K562 (cell line): ENCODE data around the gene NT5DC1. TPM values are rescaled to one million over a fixed set of nuclear protein-coding genes. Genes with fewer than 3 reads are reported as not detected.

Source experiments
- ATAC-seq: fragments of 200-7000 bp; cut with Tn5 transposase; 3 replicates; pipeline ENCODE4 v1.9.1; 2020; ENCODE audit warnings: moderate library complexity
- BruUV-seq: library from RNA; stranded (reverse); fragments of 400-500 nt; replicated peaks from 2 replicates; lab custom pipeline; 2021; lab: Mats Ljungman, UMichigan
- CTCF ChIA-PET: fragments of 300-600 bp; formaldehyde crosslinking; extraction: SDS; loops from one replicate; lab custom pipeline; 2021; ENCODE audit warnings: low intra/inter-chr PET ratio; lab: Yijun Ruan, JAX
- POLR2A ChIA-PET: fragments of 300-600, 350-650 bp; sonication (Branson Sonifier 250); formaldehyde crosslinking; extraction: SDS; loops from one replicate; lab custom pipeline; 2021; ENCODE audit warnings: antibody characterized with exemption, inconsistent platforms; lab: Yijun Ruan, JAX
- DNase-seq, 4 experiments: peaks; one replicate each; pipeline versions ENCODE4 v3.0.0 to v3.0.0-alpha.2; 2011 to 2018; ENCODE audit warnings: low spot score in 3 of 4, mixed read lengths in 3 of 4; ENCODE audit errors: extremely low read depth in 1 of 4
- FAIRE-seq: peaks from 2 replicates; lab custom pipeline; 2011; peaks lifted over from hg19 to GRCh38; lab: Jason Lieb, UNC
- H2AFZ ChIP-seq: 2 replicates; pipeline ENCODE4 v1.6.0; 2011; ENCODE audit warnings: low read depth, low read length, control low read depth, inconsistent platforms
- H3K27ac ChIP-seq: fragments of 200-600 bp; 3 replicates; pipeline ENCODE4 v1.8.0; 2011; ENCODE audit warnings: low read depth, mild to moderate bottlenecking, control low read depth, inconsistent platforms, low read length, moderate library complexity, mixed read lengths; ENCODE audit errors: extremely low read depth
- H3K27me3 ChIP-seq, 2 experiments: fragments of 300-600 bp in 1 of 2; 2 replicates in 1 of 2; 3 replicates in 1 of 2; pipeline versions ENCODE4 v1.6.0 to v1.8.0; 2011; ENCODE audit warnings: inconsistent platforms in 2 of 2, low read length in 2 of 2, mild to moderate bottlenecking in 1 of 2, mixed read lengths in 1 of 2, moderate library complexity in 1 of 2; ENCODE audit not compliant: control insufficient read depth in 2 of 2, insufficient read depth in 2 of 2
- H3K36me3 ChIP-seq: fragments of 300-600 bp; 3 replicates; pipeline ENCODE4 v1.8.0; 2011; ENCODE audit warnings: mild to moderate bottlenecking, low read length, inconsistent platforms; ENCODE audit not compliant: control insufficient read depth, insufficient read depth
- H3K4me1 ChIP-seq, 2 experiments: fragments of 200-600 bp in 1 of 2; replicated peaks in 1 of 2; 2 replicates in 1 of 2; 3 replicates in 1 of 2; pipeline versions ENCODE4 v1.5.1 to v1.8.0; 2011; ENCODE audit warnings: inconsistent platforms in 2 of 2, low read length in 2 of 2, mild to moderate bottlenecking in 1 of 2, mixed read lengths in 1 of 2, moderate library complexity in 1 of 2; ENCODE audit not compliant: control insufficient read depth in 2 of 2, insufficient read depth in 2 of 2
- H3K4me2 ChIP-seq: 2 replicates; pipeline ENCODE4 v1.6.1; 2011; ENCODE audit warnings: low read length, control low read depth, inconsistent platforms, mixed read lengths; ENCODE audit not compliant: insufficient read depth
- H3K4me3 ChIP-seq: fragments of 200-600 bp; sonication (generic), shearing (Covaris generic); 2 replicates; pipeline ENCODE4 v1.5.1; 2016; ENCODE audit warnings: control low read depth, inconsistent platforms
- H3K79me2 ChIP-seq: fragments of 200-600 bp; 3 replicates; pipeline ENCODE4 v1.8.0; 2011; ENCODE audit warnings: low read length, inconsistent platforms; ENCODE audit not compliant: control insufficient read depth, insufficient read depth
- H3K9ac ChIP-seq, 2 experiments: 2 replicates each; pipeline versions ENCODE4 v1.6.0 to v1.6.1; 2011; ENCODE audit warnings: low read depth in 2 of 2, low read length in 2 of 2, control low read depth in 1 of 2, inconsistent platforms in 1 of 2, mild to moderate bottlenecking in 1 of 2, mixed read lengths in 1 of 2; ENCODE audit not compliant: insufficient read depth in 1 of 2
- H3K9me1 ChIP-seq: one replicate; pipeline ENCODE4 v1.6.0; 2011; ENCODE audit warnings: inconsistent platforms, mild to moderate bottlenecking, low read length, moderate library complexity; ENCODE audit not compliant: control insufficient read depth, insufficient read depth
- H3K9me3 ChIP-seq: replicated peaks from 2 replicates; pipeline ENCODE4 v1.5.1; 2011; ENCODE audit warnings: low read depth, low read length, inconsistent platforms; ENCODE audit not compliant: control insufficient read depth, insufficient read depth
- H4K20me1 ChIP-seq: replicated peaks from 2 replicates; pipeline ENCODE4 v1.6.1; 2011; ENCODE audit warnings: low read length, inconsistent platforms, mixed read lengths; ENCODE audit not compliant: control insufficient read depth, insufficient read depth
- CBFA2T2 ChIP-seq: fragments of 450-650 bp; conservative IDR thresholded peaks from 2 replicates; pipeline ENCODE4 v1.6.1; 2017; ENCODE audit warnings: mild to moderate bottlenecking
- ETS2 ChIP-seq: IDR thresholded peaks from 2 replicates; pipeline ENCODE4 v1.6.1; 2016; ENCODE audit warnings: borderline replicate concordance, missing genetic modification characterization, mild to moderate bottlenecking, moderate library complexity, missing compliant biosample characterization; ENCODE audit not compliant: poor library complexity, severe bottlenecking
- FOXA1 ChIP-seq: fragments of 450-650 bp; IDR thresholded peaks from 2 replicates; pipeline ENCODE4 v1.6.1; 2016; ENCODE audit warnings: mild to moderate bottlenecking, borderline replicate concordance
- GABPB1 ChIP-seq: sonication (generic); formaldehyde crosslinking; IDR thresholded peaks from 2 replicates; pipeline ENCODE4 v1.8.0; 2022; ENCODE audit warnings: mild to moderate bottlenecking, missing genetic modification reagents
- HSF4 ChIP-seq: fragments of 250-450 bp; sonication (Bioruptor Pico); IDR thresholded peaks from 2 replicates; pipeline ENCODE4 v2.1.2; 2022; ENCODE audit warnings: mild to moderate bottlenecking, moderate library complexity, borderline replicate concordance
- MCM2 ChIP-seq: fragments of 450-650 bp; IDR thresholded peaks from 2 replicates; pipeline ENCODE4 v1.6.1; 2017; ENCODE audit warnings: low read depth, mild to moderate bottlenecking
- NFIX ChIP-seq: fragments of 250-450 bp; sonication (Bioruptor Pico); IDR thresholded peaks from 2 replicates; pipeline ENCODE4 v1.4.0; 2020; ENCODE audit warnings: low read depth, mild to moderate bottlenecking, moderate library complexity
- NUFIP1 ChIP-seq: fragments of 450-650 bp; IDR thresholded peaks from 2 replicates; pipeline ENCODE4 v1.6.1; 2018; ENCODE audit not compliant: partially characterized antibody
- PATZ1 ChIP-seq: fragments of 250-450 bp; sonication (Bioruptor Pico); IDR thresholded peaks from 2 replicates; pipeline ENCODE4 v1.5.0; 2020; ENCODE audit warnings: mild to moderate bottlenecking, borderline replicate concordance
- SMARCA4 ChIP-seq: fragments of 450-650 bp; IDR thresholded peaks from 2 replicates; pipeline ENCODE4 v1.6.1; 2016
- YY1 ChIP-seq, 3 experiments: IDR thresholded peaks; 2 replicates each; pipeline ENCODE4 v1.6.1; 2011; ENCODE audit warnings: low read length in 2 of 3, mild to moderate bottlenecking in 2 of 3, moderate library complexity in 2 of 3, borderline replicate concordance in 1 of 3, control low read depth in 1 of 3, low read depth in 1 of 3; ENCODE audit not compliant: insufficient read depth in 3 of 3, insufficient replicate concordance in 2 of 3, control insufficient read depth in 1 of 3, insufficient read length in 1 of 3; ENCODE audit errors: extremely low read depth in 1 of 3
- ZC3H4 ChIP-seq: sonication (generic); formaldehyde crosslinking; IDR thresholded peaks from 2 replicates; pipeline ENCODE4 v1.9.0; 2021; ENCODE audit warnings: missing genetic modification reagents, borderline replicate concordance
- WGBS: fragments of 100-300 bp; shearing (Covaris generic); methylation state at CpG from one replicate; pipeline ENCODE4 v1.1.6; 2016; ENCODE audit warnings: low coverage, mixed read lengths; ENCODE audit not compliant: insufficient coverage; ENCODE audit errors: missing lambda C conversion rate; 5-methylcytosine and 5-hydroxymethylcytosine counted together
- in situ Hi-C: fragments of 300-500 bp; cut with MboI; formaldehyde crosslinking; loops from 4 replicates; pipeline ENCODE4 v1.15.0; 2018; ENCODE audit warnings: inconsistent platforms, mixed read lengths
- intact Hi-C: fragments of 100-400 bp; cut with micrococcal nuclease; formaldehyde crosslinking; loops from 2 replicates; pipeline ENCODE4 v1.14.2; 2022
- polyA plus RNA-seq, 8 experiments: library from polyadenylated mRNA; depleted of rRNA in 4 of 8; stranded (reverse) in 5 of 8; unstranded in 3 of 8; fragments of >200 nt; fragmentation: Nextera tagmentation in 2 of 8; fragmentation: Illumina TruSeq in 1 of 8; extraction: Ambion mirVana in 2 of 8; extraction: Trizol in 1 of 8; gene quantifications; 2 replicates each; pipeline versions ENCODE4 v1.2.1 to v1.2.3, GENCODE V29; 2011 to 2014; ENCODE audit warnings: inconsistent platforms in 1 of 8, missing spikeins in 1 of 8
- total RNA-seq, 7 experiments: library from RNA; depleted of rRNA in 6 of 7; stranded (reverse); fragments of >200 nt in 6 of 7; fragmentation: Illumina TruSeq in 2 of 7; extraction: Trizol in 2 of 7; gene quantifications; 2 replicates each; pipeline versions ENCODE4 v1.2.1 to v1.2.3, GENCODE V29; 2011 to 2021; ENCODE audit warnings: low replicate concordance in 1 of 7
- TF ChIP-seq, protein P1 (sequence below): sonication (generic); formaldehyde crosslinking; IDR thresholded peaks from 2 replicates; pipeline ENCODE4 v1.8.1; 2023; ENCODE audit warnings: mild to moderate bottlenecking, missing genetic modification reagents
- TF ChIP-seq, protein P2 (sequence below), 3 experiments: IDR thresholded peaks in 2 of 3; conservative IDR thresholded peaks in 1 of 3; 2 replicates each; pipeline ENCODE4 v1.5.1; 2011 to 2012; ENCODE audit warnings: low read length in 3 of 3, mild to moderate bottlenecking in 3 of 3, control low read depth in 2 of 3, improper control_type of control experiment in 1 of 3, inconsistent platforms in 1 of 3, low read depth in 1 of 3, mixed read lengths in 1 of 3, moderate library complexity in 1 of 3; ENCODE audit not compliant: insufficient read depth in 2 of 3

NT5DC1 gene
- total and polyA plus RNA-seq, 9 of the 15 experiments (the other 6 are each of a cell fraction or from before 2014, with no cell fraction given): 4.9 to 28.5 (median 16.3) TPM

DNA sequence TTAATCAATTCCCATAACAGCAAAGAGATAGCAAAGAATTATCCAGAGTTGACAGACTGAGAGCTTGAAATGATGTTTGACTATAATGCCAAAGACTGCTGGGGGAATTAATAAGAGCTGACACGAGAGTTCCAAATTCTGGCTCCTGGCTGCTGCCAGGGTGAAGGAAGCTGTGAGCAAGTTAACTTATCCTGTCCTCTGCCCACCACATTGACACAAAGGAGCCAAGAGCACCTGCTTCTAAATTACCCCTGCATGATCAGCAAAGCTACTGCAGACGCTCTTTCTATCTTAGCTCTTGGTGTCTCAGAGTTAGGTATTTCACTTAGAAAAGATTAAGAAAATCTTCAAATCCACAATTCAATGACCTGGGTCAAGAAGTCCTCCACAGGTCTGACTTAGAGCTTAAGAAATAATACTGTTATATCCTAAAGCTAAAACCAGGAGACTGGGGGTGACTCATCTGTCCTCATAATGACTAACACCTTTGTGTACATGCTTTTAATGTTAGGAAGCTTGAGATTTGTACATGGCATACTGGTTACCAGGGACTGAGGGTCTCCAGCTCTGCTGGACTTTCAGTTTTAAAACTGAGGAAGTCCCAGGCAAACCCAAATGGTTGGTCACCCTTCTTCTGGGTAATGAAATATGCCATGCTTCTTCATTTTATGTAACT lies 26.8 kb upstream of the NT5DC1 start (continued):
- no peak for TF ChIP-seq ETS2 (tag)
- TF ChIP-seq HSF4 (CRISPR knock-in tag): no peak
- peak; percentile 42; the same call in 1 of the 2 replicates for TF ChIP-seq SMARCA4

DNA sequence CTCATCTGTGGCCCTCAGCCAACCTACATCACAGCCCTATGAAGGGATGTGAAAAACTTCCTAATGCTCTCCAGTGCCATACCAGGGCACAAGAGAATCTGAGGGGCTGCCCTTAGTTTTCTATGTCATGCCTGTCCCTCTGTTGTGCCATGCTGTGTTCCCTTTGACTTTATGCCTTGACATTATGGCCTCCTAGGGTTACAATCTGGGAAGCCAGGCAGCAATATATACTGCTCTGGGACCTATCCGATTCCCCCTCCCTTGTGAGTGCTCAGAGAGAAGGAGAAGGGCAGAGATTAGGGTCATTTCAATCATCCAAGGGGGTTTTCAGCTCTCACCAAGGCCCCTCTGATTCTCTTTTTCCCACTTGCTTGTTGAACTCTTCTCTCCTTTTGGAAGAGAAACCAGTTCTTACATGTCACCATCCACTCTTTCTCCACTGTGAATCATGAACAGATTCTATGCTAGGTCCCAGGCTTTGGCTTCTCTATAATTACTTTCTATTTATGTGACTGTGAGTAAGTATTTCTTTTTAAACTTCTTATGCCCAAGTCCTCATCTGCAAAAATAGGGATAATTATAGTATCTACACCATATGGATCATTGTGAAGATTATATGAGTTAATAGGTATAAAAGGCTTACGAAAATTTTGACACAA lies 25.8 kb upstream of the NT5DC1 start:
- no TSS peak for BruUV-seq
- FAIRE-seq (no peak), ATAC-seq (peak; percentile 22; the same call in 1 of the 3 replicates), DNase-seq (no peak)
- H3K27me3 ChIP-seq: no peaks in the 10 kb centered on the region
- H3K9ac ChIP-seq: no peak overlapping the region
- no peak overlapping the region for H3K4me3 ChIP-seq
- in situ Hi-C loops (no loop called here), intact Hi-C loops (no loop called here)
- no peaks in the 10 kb centered on the region for H3K79me2 ChIP-seq
- no peak overlapping the region for H3K27ac ChIP-seq
- WGBS: 4% methylated on average over 2 of the region's 2 CpGs
- H3K4me2 ChIP-seq: no peak overlapping the region
- H3K4me1 ChIP-seq: no peaks in the 10 kb centered on the region
- H4K20me1 ChIP-seq: no peaks in the 10 kb centered on the region
- H3K9me3 ChIP-seq: no peaks in the 10 kb centered on the region
- ChIA-PET CTCF (no interaction called here), POLR2A (interaction anchor here (0.8 to 0.9 kb wide), 2 partner anchors 11 to 12 kb away, joined by 3 to 4 read pairs; no protein-coding TSS in a partner anchor)
- H2AFZ ChIP-seq: no peak overlapping the region
- H3K9me1 ChIP-seq: no peaks in the 10 kb centered on the region
- no peaks in the 10 kb centered on the region for H3K36me3 ChIP-seq
- TF ChIP-seq ZC3H4 (CRISPR knock-in tag): no peak
- TF ChIP-seq, protein P1, sequence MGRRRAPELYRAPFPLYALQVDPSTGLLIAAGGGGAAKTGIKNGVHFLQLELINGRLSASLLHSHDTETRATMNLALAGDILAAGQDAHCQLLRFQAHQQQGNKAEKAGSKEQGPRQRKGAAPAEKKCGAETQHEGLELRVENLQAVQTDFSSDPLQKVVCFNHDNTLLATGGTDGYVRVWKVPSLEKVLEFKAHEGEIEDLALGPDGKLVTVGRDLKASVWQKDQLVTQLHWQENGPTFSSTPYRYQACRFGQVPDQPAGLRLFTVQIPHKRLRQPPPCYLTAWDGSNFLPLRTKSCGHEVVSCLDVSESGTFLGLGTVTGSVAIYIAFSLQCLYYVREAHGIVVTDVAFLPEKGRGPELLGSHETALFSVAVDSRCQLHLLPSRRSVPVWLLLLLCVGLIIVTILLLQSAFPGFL: no peak
- no peak for TF ChIP-seq MCM2
- no peak for TF ChIP-seq FOXA1
- no peak for TF ChIP-seq YY1 (IDR thresholded peaks at IDR 0.05; ENCODE audit: borderline replicate concordance in 1 of 3, control insufficient read depth in 1 of 3, extremely low read depth in 1 of 3, insufficient read depth in 3 of 3, insufficient read length in 1 of 3, insufficient replicate concordance in 2 of 3, low read depth in 1 of 3, low read length in 2 of 3)
- no peak for TF ChIP-seq NUFIP1
- no peak for TF ChIP-seq CBFA2T2
- TF ChIP-seq, protein P2, sequence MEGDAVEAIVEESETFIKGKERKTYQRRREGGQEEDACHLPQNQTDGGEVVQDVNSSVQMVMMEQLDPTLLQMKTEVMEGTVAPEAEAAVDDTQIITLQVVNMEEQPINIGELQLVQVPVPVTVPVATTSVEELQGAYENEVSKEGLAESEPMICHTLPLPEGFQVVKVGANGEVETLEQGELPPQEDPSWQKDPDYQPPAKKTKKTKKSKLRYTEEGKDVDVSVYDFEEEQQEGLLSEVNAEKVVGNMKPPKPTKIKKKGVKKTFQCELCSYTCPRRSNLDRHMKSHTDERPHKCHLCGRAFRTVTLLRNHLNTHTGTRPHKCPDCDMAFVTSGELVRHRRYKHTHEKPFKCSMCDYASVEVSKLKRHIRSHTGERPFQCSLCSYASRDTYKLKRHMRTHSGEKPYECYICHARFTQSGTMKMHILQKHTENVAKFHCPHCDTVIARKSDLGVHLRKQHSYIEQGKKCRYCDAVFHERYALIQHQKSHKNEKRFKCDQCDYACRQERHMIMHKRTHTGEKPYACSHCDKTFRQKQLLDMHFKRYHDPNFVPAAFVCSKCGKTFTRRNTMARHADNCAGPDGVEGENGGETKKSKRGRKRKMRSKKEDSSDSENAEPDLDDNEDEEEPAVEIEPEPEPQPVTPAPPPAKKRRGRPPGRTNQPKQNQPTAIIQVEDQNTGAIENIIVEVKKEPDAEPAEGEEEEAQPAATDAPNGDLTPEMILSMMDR (IDR thresholded peaks at IDR 0.05 in 2 of 3, conservative IDR thresholded peaks at IDR 0.05 in 1 of 3; ENCODE audit: insufficient read depth in 2 of 3, low read depth in 1 of 3, low read length in 3 of 3): no peak
- no peak for TF ChIP-seq NFIX
- no peak for TF ChIP-seq PATZ1
- TF ChIP-seq GABPB1: no peak
